ENCODE data around the gene BDH1.

GRCh38 chr3:197465197-197465995, 90.4 kb downstream of the BDH1 start:
- TF ChIP-seq CTCF (IDR thresholded peaks at IDR 0.05) = no peak
- TF ChIP-seq POLR2A (IDR thresholded peaks at IDR 0.05) = no peak
